Muscle layer of duodenum (tissue), 2 donors: ENCODE measurements around the gene CAPN10.

Experiments
- H3K27ac ChIP-seq: one replicate; pipeline ENCODE4 v1.7.0; 2013; ENCODE audit warnings: mild to moderate bottlenecking, low read length
- H3K27me3 ChIP-seq: one replicate; pipeline ENCODE4 v1.7.0; 2013; ENCODE audit warnings: low read depth, mild to moderate bottlenecking, control low read depth, low read length
- H3K36me3 ChIP-seq, 2 donors: one replicate each; pipeline ENCODE4 v1.7.0; 2013; ENCODE audit warnings: low read length in 2 of 2, control low read depth in 1 of 2, mild to moderate bottlenecking in 1 of 2; ENCODE audit not compliant: insufficient read depth in 2 of 2, control insufficient read depth in 1 of 2
- H3K4me1 ChIP-seq, 2 donors: one replicate each; pipeline ENCODE4 v1.7.0; 2013; ENCODE audit warnings: low read length in 2 of 2, mild to moderate bottlenecking in 2 of 2, control low read depth in 1 of 2, moderate library complexity in 1 of 2; ENCODE audit not compliant: insufficient read depth in 2 of 2, control insufficient read depth in 1 of 2
- H3K4me3 ChIP-seq, 2 donors: one replicate each; pipeline ENCODE4 v1.7.0; 2013; ENCODE audit warnings: low read length in 2 of 2, low read depth in 1 of 2, mild to moderate bottlenecking in 1 of 2
- H3K9me3 ChIP-seq, 2 donors: one replicate each; pipeline ENCODE4 v1.7.0; 2013; ENCODE audit warnings: low read length in 2 of 2, control low read depth in 1 of 2, mild to moderate bottlenecking in 1 of 2; ENCODE audit not compliant: control insufficient read depth in 1 of 2
- donor health status: healthy.

The CAPN10 gene

GRCh38 chr2:240630771-240631547, 44.4 kb downstream of the CAPN10 start:
- H3K4me3 ChIP-seq: no peak overlapping the region
- H3K9me3 ChIP-seq: peaks cover 0 to 5% of the 10 kb centered on the region in 2 donors
- no peaks in the 10 kb centered on the region for H3K36me3 ChIP-seq
- H3K4me1 ChIP-seq: no peaks in the 10 kb centered on the region
- H3K27ac ChIP-seq: no peak overlapping the region
- H3K27me3 ChIP-seq: no peaks in the 10 kb centered on the region

- Histone ChIP-seq H3K4me1 (no peaks in the 10 kb centered on the region), H3K9me3 (peaks cover 0 to 5% of the 10 kb centered on the region in 2 donors), H3K4me3 (no peak overlapping the region), H3K36me3 (no peaks in the 10 kb centered on the region), H3K27ac (no peak overlapping the region), H3K27me3 (no peaks in the 10 kb centered on the region)
These were observed 45.2 kb downstream of the CAPN10 start for GRCh38 chr2:240631548-240632305.

GRCh38 chr2:240632306-240632721, 45.8 kb downstream of the CAPN10 start:
- Histone ChIP-seq H3K27me3 (no peaks in the 10 kb centered on the region), H3K4me1 (no peaks in the 10 kb centered on the region), H3K4me3 (no peak overlapping the region), H3K9me3 (peaks cover 0 to 5% of the 10 kb centered on the region in 2 donors), H3K36me3 (no peaks in the 10 kb centered on the region), H3K27ac (no peak overlapping the region)

GRCh38 chr2:240635121-240635997, 48.8 kb downstream of the CAPN10 start:
- Histone ChIP-seq H3K4me1 (no peaks in the 10 kb centered on the region), H3K36me3 (no peaks in the 10 kb centered on the region), H3K27ac (no peak overlapping the region), H3K4me3 (no peak overlapping the region), H3K9me3 (peaks cover 0 to 5% of the 10 kb centered on the region in 2 donors), H3K27me3 (no peaks in the 10 kb centered on the region)

- Histone ChIP-seq H3K27me3 (no peaks in the 10 kb centered on the region), H3K4me1 (no peaks in the 10 kb centered on the region), H3K36me3 (no peaks in the 10 kb centered on the region), H3K9me3 (peaks cover 0 to 5% of the 10 kb centered on the region in 2 donors), H3K4me3 (no peak overlapping the region), H3K27ac (no peak overlapping the region)
These were observed 49.5 kb downstream of the CAPN10 start for GRCh38 chr2:240635998-240636547.

- peaks cover 0 to 5% of the 10 kb centered on the region in 2 donors for H3K9me3 ChIP-seq
- no peaks in the 10 kb centered on the region for H3K27me3 ChIP-seq
- no peak overlapping the region for H3K27ac ChIP-seq
- no peaks in the 10 kb centered on the region for H3K4me1 ChIP-seq
- no peak overlapping the region for H3K4me3 ChIP-seq
- H3K36me3 ChIP-seq: no peaks in the 10 kb centered on the region
These were observed 50.1 kb downstream of the CAPN10 start for GRCh38 chr2:240636563-240637115.

GRCh38 chr2:240637116-240637900, 50.8 kb downstream of the CAPN10 start:
- Histone ChIP-seq H3K27me3 (no peaks in the 10 kb centered on the region), H3K27ac (no peak overlapping the region), H3K4me1 (no peaks in the 10 kb centered on the region), H3K9me3 (peaks cover 0 to 5% of the 10 kb centered on the region in 2 donors), H3K4me3 (no peak overlapping the region), H3K36me3 (no peaks in the 10 kb centered on the region)

GRCh38 chr2:240637901-240638345, 51.4 kb downstream of the CAPN10 start:
- Histone ChIP-seq H3K36me3 (no peaks in the 10 kb centered on the region), H3K4me1 (no peaks in the 10 kb centered on the region), H3K27me3 (no peaks in the 10 kb centered on the region), H3K4me3 (no peak overlapping the region), H3K9me3 (peaks cover 0 to 5% of the 10 kb centered on the region in 2 donors), H3K27ac (no peak overlapping the region)

- H3K27ac ChIP-seq: no peak overlapping the region
- peaks cover 0 to 4% of the 10 kb centered on the region in 2 donors for H3K9me3 ChIP-seq
- no peak overlapping the region for H3K4me3 ChIP-seq
- no peaks in the 10 kb centered on the region for H3K4me1 ChIP-seq
- H3K27me3 ChIP-seq: no peaks in the 10 kb centered on the region
- H3K36me3 ChIP-seq: no peaks in the 10 kb centered on the region
These were observed 52.1 kb downstream of the CAPN10 start for GRCh38 chr2:240638512-240639160.

GRCh38 chr2:240639566-240639965, 53.0 kb downstream of the CAPN10 start:
- H3K4me1 ChIP-seq: no peaks in the 10 kb centered on the region
- H3K9me3 ChIP-seq: no peaks in the 10 kb centered on the region
- no peaks in the 10 kb centered on the region for H3K36me3 ChIP-seq
- no peak overlapping the region for H3K4me3 ChIP-seq
- peaks cover 4% of the 10 kb centered on the region for H3K27me3 ChIP-seq
- H3K27ac ChIP-seq: no peak overlapping the region
